GM19438 (cell line): ENCODE measurements around the gene PIGP.
A peak's percentile ranks its signal among the peaks of the same experiment; 100 is the strongest.
"Not testable (repeated sequence)": the region's sequence is repeated elsewhere in the genome, so short reads cannot be mapped to it uniquely, and the experiment has no call there.

Experiments
- ATAC-seq: cut with Tn5 transposase; IDR thresholded peaks from one replicate; pipeline ENCODE4 v1.9.1; 2021; ENCODE audit warnings: low read depth; ENCODE audit not compliant: unreplicated experiment

The PIGP gene

DNA sequence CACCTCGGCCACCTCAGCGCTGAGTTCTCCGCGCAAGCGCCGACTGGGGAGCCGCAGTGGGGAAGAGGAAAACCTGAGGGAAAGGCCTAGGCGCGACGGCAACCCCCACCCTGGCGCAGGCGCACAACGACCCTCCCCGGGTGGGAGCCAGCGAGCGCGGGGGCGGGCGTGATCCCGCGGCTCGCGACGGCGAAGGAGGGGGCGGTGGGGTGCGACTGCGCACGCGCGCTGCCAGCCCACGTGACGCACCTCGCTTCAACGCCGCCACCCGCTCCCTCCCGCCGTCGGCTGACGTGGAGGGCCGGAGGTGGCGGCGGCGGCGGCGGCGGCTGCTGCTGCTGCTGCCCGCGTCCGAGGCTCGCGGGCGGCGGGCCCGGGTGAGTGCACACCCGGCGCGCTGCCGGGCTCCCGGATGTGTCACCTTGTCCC is at the start of gene PIGP, which contains the start of gene TTC3:
Gene PIGP (minus strand): TSS at position 84 of the 429 bp plus-strand sequence. CDS start 556 bp downstream, outside the sequence.
Gene TTC3 (plus strand): TSS at position 267 of the 429 bp plus-strand sequence. CDS start 14,004 bp downstream, outside the sequence.
- ATAC-seq = peak; percentile 65

DNA sequence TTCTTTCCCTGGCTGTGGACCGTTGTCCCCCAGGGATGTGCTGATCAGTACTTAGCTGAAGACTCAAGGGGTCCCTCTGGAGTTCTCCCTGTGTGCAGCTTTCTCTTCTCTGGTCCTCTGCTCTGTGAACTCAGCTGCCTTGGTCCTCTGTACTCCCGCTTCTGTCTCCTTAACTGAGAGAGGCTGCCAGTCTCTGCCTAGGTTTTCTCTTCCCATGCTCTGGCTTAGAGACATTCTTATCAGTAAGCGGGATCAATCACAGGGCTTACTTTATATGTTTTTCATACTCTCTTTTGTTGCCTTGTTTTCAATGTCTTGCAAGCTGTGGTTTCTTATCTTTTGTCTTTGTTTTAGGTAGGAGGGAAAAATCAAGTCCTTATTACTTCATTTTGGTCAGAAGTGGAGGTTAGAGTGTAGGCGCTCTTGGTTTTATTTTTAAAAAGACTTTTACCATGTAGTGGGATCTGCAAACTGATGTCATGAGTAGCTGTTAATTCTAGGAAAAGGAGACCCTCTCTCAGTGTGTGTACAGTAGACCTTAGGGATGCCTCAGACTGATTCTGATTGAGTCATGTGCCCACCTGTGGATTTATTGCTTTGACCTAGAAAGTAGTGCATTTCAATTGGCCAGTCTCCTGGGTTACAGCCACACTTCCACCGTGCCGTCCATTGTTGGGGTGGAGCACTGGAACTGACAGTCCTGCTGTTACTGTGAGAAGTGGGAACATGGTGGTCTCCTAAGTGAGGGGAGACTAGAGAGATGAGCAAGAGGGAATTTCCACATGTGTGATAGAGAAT is 46.7 kb upstream of the PIGP start:
- no peak for ATAC-seq

DNA sequence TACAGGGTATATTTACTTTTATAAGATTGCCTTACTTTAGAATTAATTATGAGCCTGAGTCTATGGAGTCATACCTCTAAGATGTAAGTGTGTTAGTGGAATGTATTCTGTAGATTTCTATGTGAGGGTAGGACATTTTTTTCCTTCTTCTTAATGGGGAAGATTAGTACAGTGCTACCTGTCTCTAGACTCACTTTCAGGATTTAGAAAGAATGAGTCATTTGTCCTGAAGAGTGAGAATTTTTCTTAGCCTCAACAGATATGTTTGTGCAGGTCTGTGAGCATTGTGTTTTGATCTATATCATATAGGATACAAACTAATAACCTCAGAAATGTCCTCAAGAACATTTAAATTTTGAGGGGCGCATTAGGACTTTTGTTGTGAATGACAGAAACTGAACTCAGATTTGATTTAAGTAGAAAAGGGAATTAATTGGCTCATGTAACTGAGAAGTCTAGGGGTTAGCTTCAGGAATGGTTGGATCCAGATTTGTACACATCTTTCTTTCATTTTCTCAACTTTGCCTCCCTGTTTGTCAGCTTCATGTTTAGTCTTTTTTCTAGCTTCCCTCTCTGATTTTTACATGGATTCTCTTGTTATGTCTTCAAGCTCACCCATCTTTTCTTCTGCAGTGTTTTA is 45.4 kb upstream of the PIGP start:
- no peak for ATAC-seq

DNA sequence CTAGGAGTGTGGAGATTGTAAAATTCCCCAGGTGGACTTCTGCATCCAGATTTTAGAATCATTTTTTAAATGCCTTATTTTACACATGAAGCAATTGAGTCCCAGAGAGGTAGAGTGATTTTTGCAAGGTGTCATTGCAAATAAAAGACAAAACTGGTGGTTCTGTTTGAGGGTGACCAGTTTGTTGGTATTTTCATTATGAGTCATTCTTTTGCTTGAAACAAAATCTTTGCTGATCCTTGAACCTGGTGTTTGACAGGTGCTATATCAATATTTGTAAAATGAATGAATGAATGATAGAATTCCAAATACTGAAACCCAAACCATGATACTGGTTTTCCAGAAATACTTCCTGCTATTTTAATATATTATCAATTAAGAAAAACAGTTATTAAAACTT is 44.3 kb upstream of the PIGP start:
- no peak for ATAC-seq

DNA sequence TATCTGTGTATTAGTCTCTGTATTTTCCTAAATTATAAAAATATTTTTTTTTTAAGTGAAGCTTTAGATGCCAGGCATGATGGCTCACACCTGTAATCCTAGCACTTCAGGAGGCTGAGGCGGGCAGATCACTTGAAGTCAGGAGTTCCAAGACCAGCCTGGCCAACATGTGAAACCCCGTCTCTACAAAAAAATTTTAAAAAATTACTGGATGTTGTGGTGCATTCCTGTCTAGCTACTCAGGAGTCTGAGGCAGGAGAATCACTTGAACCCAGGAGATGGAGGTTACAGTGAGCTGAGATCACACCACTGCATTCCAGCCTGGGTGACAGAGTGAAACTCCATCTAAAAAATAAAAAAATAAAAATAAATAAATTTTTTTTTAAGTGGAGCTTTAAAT is 43.6 kb upstream of the PIGP start:
- not testable (repeated sequence) for ATAC-seq

DNA sequence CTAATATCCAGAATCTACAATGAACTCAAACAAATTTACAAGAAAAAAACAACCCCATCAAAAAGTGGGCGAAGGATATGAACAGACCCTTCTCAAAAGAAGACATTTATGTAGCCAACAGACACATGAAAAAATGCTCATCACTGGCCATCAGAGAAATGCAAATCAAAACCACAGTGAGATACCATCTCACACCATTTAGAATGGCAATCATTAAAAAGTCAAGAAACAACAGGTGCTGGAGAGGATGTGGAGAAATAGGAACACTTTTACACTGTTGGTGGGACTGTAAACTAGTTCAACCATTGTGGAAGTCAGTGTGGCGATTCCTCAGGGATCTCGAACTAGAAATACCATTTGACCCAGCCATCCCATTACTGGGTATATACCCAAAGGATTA is 41.4 kb upstream of the PIGP start:
- ATAC-seq = not testable (repeated sequence)

DNA sequence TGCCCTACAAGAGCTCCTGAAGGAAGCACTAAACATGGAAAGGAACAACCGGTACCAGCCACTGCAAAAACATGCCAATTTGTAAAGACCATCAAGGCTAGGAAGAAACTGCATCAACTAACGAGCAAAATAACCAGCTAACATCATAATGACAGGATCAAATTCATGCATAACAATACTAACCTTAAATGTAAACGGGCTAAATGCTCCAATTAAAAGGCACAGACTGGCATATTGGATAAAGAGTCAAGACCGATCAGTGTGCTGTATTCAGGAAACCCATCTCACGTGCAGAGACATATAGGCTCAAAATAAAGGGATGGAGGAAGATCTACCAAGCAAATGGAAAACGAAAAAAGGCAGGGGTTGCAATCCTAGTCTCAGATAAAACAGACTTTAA is 38.2 kb upstream of the PIGP start:
- ATAC-seq = not testable (repeated sequence)

DNA sequence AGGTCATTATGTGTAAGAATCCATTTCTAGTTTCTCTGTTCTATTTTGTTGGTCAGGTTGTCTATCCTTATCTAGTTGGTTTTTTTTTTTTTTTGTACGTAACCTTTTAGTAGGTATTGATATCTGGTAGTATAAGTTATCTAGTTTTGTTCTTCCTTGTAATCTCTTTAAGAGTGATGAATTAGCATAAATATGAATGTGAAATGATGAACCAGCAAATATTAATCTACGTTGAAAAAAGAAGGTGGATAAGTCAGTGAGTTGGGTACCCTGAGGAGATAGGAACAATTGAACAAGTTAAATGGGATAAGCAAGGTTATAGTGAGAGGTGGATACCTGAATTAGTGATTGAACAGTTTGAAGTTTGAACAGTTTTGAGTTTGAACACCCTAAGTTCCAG is 34.1 kb upstream of the PIGP start:
- ATAC-seq = no peak

DNA sequence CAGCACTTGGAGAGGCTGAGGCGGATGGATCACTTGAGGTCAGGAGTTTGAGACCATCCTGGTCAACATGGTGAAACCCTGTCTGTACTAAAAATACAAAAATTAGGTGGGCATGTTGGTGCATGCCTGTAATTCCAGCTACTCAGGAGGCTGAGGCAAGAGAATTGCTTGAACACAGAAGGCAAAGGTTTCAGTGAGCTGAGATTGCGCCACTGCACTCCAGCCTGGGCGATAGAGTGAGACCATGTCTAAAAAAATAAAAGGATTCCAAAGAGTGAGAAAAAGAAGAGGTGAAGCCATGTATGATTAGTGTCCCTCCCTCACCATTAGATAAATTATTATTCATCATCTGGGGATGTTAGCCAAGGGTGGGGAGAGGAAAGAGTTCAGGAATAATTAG is 29.9 kb upstream of the PIGP start:
- ATAC-seq = not testable (repeated sequence)

DNA sequence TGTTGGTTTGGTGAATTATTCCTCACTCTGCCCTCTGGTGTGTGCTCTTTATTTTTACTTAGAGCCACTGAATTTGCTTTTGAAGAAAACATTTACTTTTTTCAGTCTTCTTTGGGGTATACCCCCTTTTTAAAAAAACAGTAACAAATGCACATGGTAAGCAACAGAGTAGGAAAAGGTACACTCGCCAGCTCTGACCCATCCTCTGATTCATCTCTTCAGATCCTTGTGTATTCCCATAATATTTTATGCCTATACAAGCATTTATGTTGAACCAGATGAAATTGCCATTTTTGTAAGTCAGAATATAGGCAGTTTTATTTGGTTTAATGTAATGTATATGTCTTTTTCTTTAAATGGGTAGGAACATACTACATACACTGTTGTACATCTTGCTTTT is 28.5 kb upstream of the PIGP start:
- no peak for ATAC-seq

DNA sequence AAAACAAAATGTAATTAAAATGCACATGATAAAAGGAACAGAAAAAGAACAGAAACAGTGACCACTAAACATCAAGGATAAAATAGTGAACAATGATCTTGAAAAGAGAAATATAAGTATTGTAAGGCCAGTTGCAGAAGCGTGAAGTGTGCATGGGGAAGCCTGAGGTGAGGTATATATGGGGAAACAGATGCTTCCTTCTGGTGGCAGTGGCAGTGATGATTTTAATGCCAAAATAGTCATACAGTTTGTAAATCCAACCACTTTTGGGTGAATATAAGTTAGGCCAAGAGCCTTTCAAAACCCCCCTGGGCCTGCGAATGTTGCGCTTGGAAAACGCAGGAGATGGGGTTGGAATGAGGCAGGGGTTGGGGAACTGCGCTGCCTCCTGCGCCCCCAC is 27.4 kb upstream of the PIGP start:
- no peak for ATAC-seq

DNA sequence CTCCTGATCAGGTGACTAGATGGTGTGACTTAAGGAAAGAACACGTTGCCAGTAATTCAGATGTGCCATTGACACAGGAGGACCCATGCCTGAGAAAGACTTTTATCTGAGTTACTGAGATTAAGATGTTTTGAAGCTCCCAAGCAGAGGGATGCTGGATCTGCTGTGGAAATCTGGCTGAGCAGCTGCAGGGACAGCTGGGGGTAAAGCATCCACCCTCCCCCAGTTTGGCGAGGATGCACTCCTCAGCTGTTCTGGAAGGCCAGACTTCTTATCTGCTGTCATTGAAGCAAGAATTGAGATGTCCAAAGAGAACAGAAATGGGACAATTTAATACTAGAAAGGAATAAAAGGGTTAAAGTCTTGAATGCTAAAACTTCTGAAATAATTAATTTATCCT is 25.9 kb upstream of the PIGP start:
- ATAC-seq = no peak

DNA sequence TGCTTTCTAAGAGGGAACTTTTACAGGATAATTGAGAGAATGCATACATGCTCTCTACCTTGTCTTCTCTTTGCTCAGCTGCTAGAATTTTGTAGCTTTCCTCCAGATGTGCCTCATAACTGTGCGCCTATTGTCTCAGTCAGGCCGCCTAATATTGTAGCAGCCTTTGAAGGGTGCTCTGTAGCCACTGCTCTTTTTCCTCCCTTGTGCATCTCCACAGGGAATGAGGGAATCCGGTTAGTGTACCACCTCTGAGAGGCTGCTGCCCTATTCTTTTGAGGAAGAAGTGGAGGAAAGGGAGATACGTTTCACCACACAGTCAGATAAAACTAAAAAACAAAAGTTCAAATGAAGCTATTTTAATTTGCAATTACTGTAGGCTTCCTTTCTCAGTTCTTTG is 22.9 kb upstream of the PIGP start:
- no peak for ATAC-seq

DNA sequence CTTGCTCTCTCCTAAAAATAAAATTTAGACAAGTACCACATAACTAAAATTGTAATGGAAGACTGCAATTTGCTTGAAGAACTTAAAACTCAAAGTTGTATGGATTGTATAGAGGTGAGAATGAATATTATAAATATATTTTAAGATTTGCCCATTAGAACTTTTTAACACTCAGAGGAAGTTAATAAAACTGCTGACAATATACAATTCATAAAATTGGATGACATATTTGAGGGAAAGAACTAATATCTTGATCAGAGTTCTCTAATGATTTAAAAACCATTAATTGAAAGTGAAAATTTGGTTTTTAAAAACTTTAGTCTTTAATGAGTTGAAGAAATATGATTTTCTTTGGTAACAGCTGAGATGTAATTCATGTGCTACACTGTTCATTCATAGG is 21.1 kb upstream of the PIGP start:
- ATAC-seq = no peak

DNA sequence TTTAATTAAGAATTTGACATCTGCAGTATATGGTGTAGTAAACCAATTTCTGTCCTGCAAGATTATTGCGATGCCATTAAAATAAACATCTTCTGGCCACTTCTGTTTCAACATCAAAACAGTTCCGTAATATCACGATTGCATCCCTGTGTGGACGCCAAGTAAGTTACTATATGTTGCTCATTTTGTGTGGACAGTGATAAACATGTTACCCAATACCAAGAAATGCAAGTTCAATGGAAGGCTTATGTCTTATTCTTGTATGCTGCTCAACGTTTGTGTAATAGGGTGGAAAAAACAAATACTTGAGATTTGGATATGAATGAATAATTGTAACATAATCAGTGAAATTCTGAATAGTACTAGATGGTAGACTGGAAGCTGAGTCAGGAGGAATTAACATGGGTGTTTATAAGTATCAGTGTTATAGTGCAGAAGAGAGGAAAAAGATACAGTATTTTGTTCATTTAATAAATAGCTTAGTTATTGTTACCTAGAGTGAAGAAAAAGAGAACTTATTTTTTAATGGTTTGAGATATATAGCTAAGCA is 15.4 kb upstream of the PIGP start:
- ATAC-seq = no peak

DNA sequence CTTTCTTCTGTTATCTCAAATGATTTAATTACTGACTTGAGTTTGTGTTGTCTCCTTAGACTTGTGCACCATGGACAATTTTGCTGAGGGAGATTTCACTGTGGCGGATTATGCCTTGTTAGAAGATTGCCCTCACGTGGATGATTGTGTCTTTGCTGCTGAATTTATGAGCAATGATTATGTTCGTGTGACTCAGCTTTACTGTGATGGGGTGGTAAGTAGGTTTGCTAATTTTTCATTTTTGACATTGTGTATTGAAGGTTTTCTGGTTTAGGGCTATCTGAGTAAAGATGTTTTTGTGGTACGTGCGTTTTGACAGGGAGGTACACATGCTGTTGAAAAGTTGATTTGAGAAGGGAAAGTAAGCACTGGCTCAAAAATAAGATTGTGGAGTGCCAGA is 14.3 kb upstream of the PIGP start:
- ATAC-seq = no peak

DNA sequence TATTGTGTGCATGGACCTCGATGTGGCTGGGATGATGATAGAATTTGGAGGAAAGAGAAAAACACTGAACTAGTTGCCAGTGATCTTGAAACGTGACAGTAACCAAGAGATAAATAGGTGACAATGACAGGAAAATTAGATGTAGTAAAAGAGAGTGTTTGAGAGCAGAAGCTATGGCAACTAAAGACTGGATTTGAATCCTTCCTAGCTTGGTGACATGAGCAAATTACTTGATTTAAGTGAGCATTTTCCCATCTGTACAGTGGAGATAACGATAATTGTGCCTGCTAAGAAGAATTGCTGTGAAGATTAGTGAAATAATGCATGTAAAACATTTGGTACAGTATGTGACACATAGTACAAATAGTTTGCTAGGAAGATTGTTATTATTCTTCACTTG is 12.9 kb upstream of the PIGP start:
- ATAC-seq = no peak

DNA sequence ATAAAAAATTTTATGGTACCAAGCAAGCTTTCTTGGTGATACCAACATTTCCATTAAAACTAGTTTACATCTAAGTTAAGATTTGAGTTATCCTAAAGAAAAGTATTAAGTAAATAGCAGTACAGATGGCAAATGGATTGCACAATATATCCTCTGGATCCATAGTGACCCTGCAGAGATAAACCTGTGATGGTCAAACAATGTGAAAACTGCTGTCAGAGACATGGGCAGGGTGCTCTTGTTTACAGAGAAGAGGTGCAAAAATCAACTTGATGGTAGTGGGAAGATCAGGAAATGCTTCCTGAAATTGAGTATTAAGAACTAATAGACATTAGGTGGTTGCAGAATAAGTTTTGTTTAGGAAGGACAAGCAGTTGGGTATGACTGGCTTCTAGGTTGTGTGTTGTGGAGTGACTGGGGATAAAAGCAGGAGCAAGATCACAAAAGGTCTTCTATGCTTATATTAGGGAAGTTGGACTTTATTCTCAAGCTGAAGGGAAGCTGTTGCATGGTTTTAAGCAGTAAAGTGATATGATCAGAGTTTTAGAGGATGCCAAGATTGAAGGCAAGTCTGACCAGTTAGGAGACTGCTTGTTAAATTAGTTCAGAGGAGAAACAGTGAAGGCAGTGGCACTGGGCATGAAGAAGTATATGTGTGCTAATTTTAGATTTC is 10.1 kb upstream of the PIGP start:
- no peak for ATAC-seq

DNA sequence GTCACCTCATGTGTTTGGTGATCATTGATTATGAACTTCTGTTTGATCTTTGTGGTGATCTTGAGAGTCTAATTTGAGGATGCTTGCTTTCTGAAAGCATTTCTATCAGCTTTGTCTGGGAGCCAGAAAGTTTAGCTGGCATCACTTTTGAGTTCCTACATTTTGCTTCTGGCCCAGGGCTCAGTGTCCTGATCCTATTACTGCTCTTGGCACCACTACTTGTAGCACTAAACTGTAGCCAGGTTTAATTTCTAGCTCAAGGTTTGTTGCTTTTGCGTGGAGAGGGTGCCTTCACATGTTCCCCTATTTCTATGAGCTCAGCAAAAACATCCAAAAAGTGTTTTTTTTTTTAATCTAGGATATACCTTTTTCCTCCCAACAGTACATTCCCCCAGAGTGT is 9.5 kb upstream of the PIGP start:
- ATAC-seq = no peak

DNA sequence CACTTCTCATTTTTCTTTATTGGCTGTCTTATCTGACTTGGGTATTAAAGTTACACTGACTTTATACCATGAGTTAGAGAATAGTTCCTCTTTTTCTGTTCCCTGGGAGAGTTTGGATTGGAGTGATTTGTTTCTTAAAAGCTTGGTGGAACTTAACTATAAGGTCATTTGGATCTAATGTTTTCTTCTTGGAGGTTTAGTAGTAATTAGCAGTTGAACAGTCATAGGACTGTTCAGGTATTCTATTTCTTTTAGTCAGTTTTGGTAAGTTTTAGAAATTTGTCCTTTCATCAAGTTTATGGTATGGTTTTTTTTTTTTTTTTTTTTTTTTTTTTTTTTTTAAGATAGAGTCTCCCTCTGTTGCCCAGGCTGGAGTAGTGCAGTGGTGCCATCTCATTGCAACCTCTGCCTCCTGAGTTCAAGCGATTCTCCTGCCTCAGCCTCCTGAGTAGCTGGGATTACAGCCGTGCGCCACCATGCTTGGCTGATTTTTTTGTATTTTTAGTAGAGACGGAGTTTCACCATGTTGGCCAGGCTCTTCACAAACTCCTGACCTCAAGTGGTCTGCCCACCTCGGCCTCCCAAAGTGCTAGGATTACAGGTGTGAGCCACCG is 6.4 kb upstream of the PIGP start:
- ATAC-seq = no peak

DNA sequence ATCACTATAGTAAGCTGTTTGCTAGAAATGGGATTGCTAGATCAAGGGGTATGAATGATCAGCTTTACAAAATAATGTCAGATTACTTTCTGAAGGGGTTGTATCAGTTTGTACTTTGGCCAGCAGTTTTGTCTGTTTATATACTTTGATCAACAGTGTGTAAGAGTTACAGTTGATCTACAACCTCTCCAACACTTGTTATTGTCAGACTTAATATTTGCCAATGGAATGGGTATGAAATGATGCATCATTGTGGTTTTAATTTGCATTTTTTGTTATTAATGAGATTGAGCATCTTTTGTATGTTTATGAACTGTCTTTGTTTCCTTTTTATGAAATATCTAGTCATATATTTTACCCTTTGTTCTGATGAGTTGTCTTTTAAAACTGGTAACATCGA is 4.5 kb upstream of the PIGP start:
- no peak for ATAC-seq
